ENCODE results near the gene INTS11.
A peak's percentile ranks its signal among the peaks of the same experiment; 100 is the strongest.

The INTS11 gene

DNA sequence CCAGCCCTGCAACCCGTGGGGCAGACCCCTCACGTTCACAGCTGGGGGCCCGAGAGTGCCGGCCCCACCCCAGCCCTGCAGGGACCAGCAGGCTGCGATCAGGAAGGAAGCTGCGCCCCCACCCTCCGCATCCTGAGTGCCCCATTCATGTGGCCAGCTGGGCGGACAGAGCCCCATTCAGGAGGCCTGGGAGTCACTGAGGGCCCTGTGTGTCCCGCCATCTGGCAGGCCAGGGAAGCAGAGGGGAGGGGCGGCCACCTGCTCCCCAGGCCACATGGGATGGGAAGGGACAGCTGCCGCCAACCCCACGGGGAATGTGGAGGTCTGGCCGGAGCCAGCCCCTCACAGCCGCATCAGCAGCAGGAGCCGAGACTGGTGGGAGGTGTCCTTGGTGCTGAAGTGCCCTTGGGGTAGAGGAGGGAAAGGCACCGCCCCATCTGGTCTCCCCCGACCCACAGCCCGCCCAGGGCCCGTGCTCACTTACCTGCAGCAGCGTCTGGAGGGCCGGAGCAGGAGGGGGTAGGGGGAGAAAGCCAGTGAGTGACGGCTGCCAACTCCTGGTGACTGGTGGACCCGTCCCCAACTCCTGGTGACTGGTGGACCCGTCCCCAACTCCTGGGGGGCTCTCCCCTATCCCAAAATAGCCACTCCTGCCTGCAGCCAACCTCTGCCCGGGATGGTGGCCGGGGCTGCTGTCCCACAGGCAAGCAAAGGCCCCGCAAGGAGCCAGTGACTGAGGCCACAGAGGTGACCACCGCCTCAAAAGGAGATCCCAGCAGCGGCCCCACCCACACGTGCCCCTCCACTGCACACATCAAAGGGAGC is 25.4 kb downstream of the INTS11 start:
- DNase-seq: no peak

DNA sequence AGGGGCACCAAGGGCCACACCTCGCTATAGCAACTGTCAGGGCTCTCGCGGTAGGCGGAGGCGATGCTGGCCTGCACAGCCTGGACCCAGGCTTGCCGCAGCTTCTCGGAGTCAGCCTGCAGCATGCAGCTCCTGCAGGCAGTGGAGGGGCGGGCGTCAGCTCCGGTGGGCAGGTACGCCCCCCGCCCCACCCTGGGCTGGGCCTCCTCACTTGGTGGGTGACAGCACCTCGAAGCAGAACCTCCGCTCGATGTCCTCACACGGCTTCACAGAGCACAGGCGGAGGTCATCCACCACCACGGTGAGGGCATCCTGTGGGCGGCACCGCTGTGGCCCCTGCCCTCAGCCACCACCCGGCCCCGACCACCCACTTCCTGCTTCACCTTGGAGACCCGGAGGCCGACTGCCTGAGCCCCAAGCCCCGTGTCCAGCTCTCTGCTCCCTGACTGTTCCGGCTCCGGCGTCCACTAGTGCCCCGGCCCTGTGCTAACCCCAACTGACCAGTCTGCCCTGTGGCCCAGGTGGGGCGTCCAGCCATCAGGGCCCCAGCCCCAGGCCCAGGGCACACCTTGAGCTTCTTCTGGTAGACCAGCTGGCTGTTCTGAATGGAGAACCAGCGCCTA is 26.5 kb downstream of the INTS11 start:
- DNase-seq: no peak

DNA sequence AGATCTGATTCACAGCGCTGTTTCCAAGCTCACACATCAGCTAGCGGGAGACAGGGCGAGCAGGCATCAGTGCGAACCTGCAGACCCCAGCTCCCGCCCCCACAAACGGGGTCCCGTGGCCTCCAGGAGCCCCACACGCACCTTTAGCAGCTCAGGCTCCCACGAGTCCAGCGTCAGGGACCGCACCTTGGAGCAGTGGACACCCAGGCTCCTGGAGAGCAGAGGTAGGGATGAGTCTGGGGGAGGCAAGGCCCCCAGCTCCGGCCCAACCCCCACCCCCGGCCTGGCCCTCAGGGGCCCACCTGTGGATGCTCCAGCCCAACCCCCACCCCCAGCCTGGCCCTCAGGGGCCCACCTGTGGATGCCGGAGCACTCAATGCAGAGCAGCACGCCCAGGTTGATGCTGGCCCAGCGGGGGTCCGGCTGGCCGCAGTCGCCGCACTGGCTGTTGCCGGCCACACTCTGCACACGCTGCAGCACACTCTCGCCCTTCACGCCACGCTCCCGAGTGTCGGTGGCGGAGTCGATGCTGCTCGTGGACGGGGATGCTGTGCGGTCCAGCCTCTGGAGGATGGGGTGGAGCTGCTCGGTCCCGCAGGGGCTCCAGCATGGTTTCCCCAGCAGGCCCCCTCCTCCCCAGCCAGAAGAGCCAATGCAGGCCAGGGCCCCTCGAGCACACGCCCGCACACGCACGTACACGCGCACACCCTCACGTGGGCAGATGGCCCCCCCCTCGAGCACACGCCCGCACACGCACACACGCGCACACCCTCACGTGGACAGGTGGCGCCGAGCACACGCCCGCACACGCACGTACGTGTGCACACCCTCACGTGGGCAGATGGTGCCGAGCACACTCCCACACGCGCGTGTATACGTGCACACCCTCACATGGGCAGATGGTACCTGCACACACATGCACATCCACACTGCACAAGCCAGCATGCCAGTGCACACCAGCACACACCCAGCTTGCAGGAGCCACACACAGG is 28.1 kb downstream of the INTS11 start:
- no peak for DNase-seq

GRCh38 chr1:1295154-1295923 is 29.1 kb downstream of the INTS11 start:
- no peak for DNase-seq

GRCh38 chr1:1294250-1294890 is 30.1 kb downstream of the INTS11 start:
- DNase-seq: no peak

DNA sequence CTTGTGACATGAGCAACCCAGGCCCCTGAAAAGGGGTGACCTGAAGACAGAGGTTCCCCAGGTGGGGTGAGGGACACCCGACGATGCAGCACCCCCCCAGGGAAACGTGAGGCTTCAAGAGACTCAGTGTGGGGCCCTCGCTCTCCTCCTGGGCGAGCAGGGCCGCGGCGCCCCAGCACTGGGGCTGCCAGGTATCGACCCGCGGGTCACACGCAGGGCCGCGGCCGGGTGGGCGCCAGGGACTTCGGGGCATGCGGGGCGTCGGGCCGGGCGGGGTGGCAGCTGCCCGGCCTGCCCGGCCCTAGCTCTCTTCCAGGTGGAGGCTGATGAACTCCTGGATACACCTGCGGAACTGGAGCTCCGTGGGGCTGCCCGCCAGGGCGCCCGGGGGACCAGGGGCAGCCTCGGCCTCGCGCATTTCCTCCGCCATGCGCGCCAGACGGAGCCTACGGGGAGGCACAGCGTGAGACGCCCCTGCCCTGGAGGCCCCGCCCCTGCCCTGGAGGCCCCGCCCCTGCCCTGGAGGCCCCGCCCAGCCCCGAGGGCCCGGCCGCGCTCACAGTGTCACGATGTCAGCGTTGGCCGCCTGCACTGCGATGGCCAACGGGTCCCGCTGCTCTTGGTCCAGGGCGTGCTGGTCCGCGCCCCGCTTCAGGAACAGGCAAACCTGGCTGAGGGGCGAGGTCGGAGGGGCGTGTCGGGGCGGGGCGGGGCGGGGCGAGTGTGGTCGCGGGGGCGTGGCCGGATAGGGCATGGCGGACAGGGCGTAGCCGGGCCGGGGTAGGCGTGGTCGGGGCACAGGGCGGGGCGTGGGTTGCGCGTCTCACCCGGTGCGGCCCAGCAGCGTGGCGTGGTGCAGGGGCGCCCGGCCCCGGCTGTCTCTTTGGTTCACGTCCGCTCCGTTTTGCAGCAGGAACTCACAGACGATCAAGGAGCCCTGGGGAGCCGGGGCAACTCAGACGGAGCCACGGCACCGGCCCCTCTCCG is 30.9 kb downstream of the INTS11 start:
- no peak for DNase-seq

GRCh38 chr1:1292851-1293250 is 31.6 kb downstream of the INTS11 start:
- DNase-seq: no peak

- DNase-seq: no peak
Measured at GRCh38 chr1:1292442-1292779, 32.0 kb downstream of the INTS11 start.

DNA sequence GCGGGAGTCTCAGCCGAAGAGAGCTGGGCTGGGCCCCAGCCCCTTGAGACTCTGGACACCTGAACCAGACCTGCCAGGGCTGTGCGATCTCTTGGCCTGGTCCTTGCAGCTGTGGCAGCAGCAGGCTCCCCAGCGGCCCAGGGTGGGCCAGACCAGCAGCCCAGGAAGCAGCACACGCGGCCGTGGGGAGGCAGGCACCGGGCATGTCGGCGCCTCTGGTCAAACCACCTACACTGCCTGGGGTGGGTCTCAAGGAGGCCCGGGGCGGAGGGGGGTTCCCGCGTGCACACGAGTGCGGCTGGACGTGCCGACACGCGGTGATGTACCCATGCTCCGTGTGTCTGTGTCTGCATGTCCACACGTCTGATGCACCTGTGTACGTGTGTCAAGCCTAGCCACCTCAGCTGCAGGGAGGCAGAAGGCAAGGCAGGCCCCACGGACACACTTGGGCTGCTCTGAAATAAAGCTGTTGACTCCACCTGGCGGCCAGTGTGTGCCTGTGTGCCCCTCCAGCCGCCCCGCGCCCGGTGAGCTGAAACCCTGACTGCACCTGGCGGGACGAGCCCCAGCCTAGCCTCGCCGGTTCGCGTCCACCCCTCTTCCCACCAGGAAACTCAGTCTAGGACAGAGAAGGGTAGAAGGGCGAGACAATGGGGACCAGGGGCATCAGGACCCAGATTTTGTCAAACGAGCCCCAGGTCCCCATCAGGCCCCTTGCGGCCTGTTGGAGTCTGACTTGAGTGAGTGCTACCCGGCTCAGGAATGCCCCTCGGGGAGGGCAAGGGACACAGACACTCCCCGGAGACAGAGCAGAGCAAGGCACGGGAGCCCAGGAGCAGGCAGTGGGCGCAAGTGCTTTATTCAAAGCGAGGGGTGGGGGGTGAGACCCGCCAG is 32.7 kb downstream of the INTS11 start:
- peak; percentile 54 for DNase-seq

DNA sequence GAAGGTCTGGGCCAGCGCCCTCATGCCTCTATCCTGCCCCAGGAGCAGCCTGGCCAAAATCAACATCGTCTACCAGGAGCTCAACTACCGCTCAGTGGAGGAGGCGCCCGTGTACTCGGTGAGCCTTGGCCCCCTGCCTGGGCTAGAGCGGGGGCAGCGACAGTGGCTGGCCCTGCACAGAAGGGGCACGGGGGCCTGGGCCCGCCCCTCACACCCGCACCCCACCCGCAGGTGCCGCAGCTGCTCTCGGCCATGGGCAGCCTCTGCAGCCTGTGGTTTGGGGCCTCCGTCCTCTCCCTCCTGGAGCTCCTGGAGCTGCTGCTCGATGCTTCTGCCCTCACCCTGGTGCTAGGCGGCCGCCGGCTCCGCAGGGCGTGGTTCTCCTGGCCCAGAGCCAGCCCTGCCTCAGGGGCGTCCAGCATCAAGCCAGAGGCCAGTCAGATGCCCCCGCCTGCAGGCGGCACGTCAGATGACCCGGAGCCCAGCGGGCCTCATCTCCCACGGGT is 33.4 kb downstream of the INTS11 start:
- no peak for DNase-seq

DNA sequence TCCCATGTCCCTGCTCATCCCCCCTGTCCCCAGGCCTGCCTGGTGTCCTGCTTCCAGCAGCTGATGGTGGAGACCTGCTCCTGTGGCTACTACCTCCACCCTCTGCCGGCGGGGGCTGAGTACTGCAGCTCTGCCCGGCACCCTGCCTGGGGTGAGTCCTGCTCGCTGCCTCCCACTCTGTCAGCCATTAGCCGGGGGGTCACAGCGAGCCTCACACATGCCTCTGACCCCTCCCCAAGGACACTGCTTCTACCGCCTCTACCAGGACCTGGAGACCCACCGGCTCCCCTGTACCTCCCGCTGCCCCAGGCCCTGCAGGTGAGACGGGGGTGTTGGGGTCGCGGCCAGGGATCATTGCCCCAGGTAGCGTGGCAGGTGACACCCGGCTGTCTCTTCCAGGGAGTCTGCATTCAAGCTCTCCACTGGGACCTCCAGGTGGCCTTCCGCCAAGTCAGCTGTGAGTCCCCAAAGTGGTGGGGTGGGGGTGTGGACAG is 34.2 kb downstream of the INTS11 start:
- DNase-seq: peak; percentile 28

- no peak for DNase-seq
Measured at GRCh38 chr1:1287288-1288110, 37.0 kb downstream of the INTS11 start.

DNA sequence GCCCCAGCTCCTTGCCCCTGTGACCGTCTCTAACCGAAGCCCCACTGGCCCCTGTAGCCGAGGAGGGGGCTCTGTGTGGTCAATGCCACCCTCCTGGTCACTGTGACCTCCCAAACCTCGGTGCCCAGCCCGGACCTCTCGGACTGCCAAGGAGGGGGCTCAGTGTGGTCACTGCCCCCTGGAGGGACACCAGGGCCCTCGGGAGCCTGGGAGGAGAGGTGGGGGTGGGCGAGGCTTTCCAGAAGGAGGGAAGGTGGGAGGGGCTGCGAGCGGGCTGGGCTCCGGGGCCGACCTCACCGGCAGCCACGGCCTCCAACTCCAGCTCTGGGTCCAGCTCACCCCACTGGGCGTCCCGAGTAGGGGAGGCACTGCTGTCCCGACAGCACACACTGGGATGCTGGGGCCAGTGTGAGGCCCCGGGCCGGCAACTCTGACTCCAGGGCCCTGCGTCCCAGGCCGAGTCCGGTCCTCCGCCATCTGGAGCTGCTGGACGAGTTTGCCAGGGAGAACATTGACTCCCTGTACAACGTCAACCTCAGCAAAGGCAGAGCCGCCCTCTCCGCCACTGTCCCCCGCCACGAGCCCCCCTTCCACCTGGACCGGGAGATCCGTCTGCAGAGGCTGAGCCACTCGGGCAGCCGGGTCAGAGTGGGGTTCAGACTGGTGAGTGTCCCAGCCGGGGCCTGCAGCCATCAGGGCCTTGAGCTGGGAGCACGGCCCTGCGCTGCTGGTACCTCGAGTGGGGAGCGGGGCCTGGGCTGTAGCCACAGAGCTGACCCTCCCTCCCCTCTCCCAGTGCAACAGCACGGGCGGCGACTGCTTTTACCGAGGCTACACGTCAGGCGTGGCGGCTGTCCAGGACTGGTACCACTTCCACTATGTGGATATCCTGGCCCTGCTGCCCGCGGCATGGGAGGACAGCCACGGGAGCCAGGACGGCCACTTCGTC is 37.9 kb downstream of the INTS11 start:
- DNase-seq: no peak

DNA sequence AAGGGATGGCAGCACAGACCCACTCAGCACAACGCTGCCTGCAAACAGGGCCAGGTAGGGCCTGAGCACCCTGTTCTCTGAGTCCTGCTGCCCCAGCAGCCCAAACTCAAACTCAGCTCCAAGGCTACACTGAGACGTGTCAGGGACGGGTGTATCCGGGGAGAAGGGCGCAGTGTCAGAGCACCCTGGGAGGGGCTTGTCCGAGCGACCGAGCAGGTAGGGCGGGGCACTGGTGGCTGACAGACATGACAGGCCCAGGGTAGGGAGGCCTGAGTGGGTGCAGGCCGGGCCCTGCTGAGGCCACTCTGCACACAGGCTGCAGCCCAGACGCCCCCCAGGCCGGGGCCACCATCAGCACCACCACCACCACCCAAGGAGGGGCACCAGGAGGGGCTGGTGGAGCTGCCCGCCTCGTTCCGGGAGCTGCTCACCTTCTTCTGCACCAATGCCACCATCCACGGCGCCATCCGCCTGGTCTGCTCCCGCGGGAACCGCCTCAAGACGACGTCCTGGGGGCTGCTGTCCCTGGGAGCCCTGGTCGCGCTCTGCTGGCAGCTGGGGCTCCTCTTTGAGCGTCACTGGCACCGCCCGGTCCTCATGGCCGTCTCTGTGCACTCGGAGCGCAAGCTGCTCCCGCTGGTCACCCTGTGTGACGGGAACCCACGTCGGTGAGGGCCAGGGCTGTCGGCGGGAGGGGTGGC is 38.7 kb downstream of the INTS11 start:
- DNase-seq: no peak

DNA sequence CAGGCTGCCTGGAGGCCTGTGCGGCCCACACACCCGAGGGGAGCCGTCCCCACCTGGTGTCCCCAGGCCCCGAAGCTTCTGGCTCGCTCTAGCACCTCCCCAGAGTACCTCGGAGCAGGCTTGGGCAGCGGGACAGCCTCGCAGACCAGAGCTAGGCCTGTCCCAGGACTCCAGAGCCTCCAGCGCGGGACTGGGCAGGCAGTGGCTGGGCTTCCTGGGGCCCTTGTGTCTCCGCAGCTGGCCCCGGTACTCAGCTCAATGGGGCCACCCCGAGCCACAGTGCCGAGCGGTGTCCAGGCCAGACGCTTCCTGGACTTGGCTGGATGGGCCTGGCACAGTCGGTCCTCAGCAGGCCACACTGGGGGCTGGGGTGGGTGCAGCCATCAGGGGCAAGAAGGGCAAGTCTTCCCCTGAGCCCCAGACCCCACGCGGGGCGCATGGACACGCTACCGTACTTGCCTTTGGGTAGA is 39.3 kb downstream of the INTS11 start:
- DNase-seq: no peak

Measured in activated effector memory CD4-positive, alpha-beta T cell treated with Interleukin-2 at 50 U/mL for 16 hours (primary cell).